Ureter (tissue), 1 donor: Measurements from ENCODE around the gene BASP1. TPM values are rescaled to one million over a fixed set of nuclear protein-coding genes. Genes with fewer than 3 reads are reported as not detected.
"Not testable (repeated sequence)": the region's sequence is repeated elsewhere in the genome, so short reads cannot be mapped to it uniquely, and the experiment has no call there.

Source experiments
- DNase-seq: peaks from one replicate; pipeline ENCODE4 v3.0.0-alpha.2; 2020; ENCODE audit warnings: low spot score
- total RNA-seq: library from RNA; stranded (reverse); gene quantifications from one replicate; pipeline ENCODE4 v1.2.4, GENCODE V29; 2023
- donor health status: DM: yes; HTN: yes; CAD: no.

BASP1 gene
- total RNA-seq, 1 donor from 2014 or later = 77.8 TPM

DNA sequence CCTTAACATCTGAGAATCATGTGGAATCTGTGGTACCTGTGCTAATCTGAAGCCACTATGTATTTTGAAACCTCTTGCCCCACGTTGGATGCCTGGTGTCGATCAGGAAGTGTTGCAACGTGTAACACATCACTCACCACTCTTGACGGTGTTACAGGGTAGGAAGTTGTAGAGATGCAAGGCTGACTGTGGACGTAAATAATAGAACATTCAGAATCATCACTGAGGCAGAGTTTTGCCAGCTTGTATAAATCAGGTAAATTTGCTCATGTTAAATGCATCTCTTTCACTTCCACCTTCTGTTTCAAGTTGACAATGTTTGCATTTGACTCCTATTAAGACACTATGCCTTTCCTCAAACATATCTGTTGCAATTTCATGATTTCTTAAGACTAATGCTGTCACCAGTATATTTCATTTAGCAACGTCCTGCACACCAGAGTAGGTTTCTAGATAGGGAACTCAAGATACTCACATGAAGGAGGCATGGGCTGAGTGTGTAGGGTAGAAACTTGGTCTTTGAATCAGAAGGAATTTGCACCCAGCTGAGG is 38.1 kb downstream of the BASP1 start:
- DNase-seq = no peak

DNA sequence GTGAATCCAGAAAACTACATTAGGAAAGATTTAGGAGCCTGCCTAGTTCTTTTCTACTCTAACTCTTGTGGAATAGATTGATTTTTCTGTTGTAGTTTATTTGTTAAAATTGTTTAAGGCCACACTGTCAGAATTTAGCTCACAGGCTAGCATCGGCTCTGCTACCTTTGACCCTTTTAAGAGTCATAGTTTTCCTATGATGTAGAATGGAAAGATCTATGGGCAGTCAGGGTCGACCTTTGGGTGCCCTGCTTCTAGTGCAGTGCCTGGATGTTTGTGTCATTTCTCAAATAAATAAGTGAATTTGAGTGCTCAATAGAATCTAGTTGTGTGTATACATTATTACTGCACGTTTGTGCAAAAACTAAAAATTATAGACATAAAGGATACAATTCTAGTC is 38.7 kb downstream of the BASP1 start:
- no peak for DNase-seq

DNA sequence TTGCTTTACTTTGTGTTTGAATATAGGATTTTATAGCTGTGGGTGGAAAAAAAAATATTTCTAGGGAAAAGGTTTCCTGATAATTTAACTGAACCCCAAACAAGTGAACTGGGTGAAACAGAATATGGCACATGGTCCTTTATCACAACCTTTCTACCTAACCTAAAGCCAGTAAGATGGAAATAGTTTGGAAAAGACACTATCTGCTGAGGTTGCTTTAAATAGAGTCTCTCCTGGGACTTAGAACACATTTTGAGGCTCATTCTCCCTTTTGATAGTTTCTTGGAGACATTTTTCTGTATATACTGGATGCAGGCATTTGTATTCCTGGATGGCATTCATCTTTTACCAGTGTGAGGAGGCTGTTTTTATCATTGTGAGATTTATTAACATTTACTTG is 39.4 kb downstream of the BASP1 start:
- no peak for DNase-seq

DNA sequence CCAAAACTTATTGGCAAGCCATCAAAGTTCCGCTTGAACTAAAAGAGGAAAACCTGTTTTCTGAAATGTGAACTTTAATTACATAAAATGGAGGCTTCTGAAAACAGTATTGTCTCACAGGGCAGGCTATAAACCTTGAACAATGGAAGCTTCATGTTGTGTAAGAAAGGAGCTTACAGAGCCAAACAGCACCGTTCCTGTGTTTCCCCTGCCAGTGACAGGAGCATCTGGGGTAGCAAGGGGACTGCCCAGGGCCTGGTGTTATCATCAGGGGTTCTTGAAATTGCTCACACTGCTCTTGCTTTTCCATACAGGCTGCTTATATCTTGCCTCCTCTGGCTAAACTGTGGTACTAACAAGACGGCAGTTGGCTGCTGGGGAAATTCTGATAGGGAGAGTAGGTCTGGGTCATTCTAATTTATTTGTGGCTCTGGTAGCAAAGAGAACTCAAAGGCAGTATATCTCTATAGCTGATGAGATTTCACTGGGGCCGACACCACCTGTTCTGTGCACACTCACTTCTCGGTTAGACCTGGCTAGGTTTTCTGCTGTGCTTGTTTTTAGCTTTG is 40.4 kb downstream of the BASP1 start:
- no peak for DNase-seq

DNA sequence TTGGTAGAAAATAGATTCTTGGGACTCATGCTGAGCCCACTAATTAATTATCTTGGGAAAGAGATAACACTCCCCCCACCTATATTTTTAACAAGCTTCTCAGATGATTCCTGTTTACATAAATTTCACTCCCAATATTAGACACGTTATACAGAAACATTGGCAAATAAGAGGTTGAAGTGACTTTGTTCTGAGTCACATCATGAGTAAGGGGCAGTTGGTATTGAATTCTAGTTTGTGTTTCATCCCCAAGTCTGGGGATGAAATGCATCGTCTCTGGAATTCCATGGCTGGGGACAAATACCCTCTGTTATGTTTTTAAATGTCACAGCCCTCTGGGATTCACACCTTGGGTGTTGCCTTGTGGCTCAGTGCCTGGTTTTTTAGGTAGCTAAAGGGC is 41.0 kb downstream of the BASP1 start:
- DNase-seq = no peak

DNA sequence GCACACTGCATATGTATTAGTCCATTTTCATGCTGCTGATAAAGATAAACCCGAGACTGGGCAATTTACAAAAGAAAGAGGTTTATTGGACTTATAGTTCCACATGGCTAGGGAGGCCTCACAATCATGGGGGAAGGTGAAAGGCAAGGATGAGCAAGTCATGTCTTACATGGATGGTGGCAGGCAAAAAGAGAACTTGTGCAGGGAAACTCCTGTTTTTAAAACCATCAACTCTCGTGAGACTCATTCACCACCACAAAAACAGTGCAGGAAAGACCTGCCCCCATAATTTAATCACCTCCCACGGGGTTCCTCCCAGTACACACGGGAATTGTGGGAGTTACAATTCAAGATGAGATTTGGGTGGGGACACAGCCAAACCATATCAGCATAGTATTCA is 41.6 kb downstream of the BASP1 start:
- not testable (repeated sequence) for DNase-seq

DNA sequence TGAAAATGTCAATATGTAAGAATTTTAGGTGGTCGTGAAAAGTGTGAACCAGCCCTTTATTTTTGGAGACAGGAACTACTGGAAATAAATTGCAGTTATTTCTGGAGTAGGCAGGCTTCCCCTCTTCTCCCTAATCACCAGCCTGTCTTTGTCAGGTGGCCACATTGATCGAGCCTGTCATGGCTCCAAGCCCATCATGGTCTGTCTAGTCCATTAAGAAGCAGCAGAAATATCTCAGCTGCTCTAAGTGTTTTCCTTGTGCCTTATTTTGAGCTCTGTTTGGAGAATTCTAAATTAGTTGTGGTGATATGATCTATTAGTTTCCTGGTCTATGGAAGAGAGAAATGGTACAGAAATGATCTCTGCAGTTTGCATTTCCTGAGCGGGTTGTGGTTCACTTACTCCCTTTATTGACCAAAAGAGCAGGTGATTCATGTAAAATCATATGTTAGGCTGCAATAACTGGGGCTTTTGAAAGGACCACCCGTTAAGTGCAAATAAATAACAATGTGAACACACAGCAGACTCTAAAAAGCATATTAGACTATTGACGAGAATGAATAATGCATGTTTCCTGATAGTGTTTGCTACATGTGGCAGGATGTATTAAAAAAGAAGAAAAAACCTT is 42.3 kb downstream of the BASP1 start:
- no peak for DNase-seq

DNA sequence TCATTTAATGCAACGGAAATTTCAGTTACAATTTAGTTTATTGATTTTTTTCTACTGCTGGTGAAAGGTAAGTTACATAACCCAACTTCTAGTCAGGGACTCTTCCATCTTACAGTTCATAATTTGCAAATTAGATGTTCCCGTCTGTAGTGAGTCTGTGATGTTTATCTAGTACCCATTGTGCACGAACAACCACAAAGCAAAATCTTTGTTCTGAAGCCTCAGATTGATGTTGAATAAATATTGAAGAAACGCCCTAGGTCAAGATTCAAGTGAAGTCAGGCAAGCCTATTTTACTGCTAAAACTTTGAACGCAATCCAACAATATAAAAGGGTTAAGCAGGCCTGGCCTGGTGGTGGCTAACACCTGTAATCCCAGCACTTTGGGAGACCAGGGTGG is 43.1 kb downstream of the BASP1 start:
- no peak for DNase-seq

DNA sequence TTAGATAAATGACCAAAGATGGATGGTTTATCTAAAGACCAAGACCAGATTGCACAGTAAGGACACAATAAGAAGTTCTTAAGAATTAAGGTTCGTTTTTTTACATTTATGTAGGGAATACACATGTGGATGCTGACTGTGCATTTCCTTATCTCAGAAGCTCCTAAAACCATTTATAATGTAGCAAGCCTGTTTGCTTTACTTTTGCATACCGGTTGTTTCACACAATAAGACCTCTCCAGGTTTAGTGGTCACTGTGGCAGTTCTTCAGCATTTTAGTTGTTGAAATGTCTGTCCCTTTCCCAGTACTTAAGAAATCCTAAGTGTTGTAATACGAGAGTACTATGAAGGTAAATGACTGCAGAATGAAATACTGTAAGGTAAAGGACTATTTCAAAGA is 43.6 kb downstream of the BASP1 start:
- DNase-seq = no peak

DNA sequence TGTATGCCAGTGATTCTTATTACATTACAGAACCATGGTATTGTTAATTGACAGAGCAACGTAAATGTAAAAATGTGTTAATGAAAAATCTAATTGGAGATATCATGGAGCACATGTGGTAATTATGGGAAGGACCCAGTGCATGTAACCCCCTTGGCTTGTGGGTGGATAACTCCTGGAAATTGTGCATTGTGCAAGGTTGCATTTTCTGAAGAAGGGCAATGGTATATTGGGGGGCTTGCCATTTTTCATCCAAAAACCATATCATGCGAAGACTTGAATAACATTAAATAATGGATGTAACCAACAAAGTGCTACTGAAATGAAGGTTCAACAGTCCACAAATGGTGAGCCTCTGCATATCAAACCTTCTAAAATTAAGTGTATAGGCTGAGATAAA is 47.6 kb downstream of the BASP1 start:
- DNase-seq = no peak

DNA sequence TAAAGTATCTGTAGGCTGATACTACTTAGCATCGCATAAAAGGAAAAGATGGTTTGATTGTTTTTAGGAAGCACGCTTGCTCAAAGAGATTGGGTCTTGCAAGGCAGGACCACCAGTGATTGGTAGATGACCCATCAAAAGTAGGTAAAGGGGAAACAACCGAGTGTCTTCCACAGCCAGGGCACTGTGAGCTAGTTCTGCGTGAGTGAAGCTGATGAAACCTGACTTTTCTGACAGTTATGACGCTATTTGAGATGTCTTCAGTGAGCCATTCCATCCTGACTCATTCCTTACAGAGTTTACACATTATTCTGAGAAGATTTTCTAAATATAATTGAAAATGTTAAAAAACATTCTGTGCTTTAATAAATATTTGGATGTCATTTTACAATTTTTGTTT is 49.7 kb downstream of the BASP1 start:
- no peak for DNase-seq

DNA sequence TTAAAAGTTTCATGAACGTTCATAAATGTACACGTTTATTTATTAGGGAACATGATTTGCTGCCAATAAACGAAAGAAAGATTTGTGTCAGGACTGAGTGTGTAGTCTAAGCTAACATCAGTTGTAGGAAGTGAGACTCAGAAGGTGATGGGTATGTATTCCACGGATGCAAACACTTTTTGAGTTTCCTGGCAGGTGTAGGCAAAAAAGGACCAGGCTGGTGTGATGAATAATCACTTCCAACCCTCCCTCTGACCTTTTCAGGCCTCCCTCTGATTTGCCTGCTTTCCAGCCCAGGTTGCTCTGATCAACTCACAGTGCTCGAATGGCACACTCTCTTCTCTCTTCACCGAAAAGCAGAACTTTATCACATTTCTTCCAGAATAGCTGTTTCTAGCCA is 51.8 kb downstream of the BASP1 start:
- no peak for DNase-seq

DNA sequence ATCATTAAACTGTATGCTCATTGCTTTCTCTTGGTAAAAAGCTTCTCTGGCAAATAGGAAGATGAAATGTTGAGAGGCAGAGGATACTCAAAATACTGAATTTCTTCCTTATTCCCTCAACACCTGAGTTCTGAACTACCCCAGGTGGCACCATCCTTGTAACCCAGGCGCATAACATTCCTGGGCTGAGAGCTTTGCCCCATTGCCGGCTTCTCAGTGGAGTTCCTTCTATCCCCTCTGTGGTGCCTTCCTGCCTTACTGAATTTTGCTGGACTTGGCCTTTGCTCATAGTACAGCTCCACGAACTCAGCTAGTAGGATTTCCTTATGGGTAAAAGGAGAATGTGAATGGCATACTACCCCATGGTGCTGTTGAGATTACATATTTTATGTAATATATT is 54.7 kb downstream of the BASP1 start:
- DNase-seq = no peak

DNA sequence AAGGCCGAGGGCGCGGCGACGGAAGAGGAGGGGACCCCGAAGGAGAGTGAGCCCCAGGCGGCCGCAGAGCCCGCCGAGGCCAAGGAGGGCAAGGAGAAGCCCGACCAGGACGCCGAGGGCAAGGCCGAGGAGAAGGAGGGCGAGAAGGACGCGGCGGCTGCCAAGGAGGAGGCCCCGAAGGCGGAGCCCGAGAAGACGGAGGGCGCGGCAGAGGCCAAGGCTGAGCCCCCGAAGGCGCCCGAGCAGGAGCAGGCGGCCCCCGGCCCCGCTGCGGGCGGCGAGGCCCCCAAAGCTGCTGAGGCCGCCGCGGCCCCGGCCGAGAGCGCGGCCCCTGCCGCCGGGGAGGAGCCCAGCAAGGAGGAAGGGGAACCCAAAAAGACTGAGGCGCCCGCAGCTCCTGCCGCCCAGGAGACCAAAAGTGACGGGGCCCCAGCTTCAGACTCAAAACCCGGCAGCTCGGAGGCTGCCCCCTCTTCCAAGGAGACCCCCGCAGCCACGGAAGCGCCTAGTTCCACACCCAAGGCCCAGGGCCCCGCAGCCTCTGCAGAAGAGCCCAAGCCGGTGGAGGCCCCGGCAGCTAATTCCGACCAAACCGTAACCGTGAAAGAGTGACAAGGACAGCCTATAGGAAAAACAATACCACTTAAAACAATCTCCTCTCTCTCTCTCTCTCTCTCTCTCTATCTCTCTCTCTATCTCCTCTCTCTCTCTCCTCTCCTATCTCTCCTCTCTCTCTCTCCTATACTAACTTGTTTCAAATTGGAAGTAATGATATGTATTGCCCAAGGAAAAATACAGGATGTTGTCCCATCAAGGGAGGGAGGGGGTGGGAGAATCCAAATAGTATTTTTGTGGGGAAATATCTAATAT is 58.1 kb downstream of the BASP1 start:
- no peak for DNase-seq

DNA sequence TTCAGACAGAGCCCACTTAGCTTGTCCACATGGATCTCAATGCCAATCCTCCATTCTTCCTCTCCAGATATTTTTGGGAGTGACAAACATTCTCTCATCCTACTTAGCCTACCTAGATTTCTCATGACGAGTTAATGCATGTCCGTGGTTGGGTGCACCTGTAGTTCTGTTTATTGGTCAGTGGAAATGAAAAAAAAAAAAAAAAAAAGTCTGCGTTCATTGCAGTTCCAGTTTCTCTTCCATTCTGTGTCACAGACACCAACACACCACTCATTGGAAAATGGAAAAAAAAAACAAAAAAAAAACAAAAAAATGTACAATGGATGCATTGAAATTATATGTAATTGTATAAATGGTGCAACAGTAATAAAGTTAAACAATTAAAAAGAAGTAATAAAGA is 59.0 kb downstream of the BASP1 start:
- DNase-seq = no peak

DNA sequence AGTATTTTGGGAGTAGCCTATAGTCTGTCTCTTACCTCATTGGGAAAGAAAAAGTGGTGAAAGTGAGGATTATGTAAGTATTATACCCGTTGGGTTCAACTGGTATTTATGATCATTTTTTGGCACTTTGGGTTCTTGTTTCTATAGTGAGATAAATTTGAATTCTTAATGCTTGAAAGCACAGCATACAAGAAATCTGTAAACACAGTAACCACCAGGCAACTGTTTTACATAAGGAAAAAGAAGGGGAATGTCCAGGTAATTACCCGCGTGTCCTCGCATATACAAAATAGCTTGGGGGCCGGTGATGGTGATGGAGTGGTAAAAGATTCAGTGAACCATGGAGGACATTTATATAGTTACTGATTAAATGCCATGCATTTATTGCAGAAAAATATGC is 60.5 kb downstream of the BASP1 start:
- DNase-seq = no peak

DNA sequence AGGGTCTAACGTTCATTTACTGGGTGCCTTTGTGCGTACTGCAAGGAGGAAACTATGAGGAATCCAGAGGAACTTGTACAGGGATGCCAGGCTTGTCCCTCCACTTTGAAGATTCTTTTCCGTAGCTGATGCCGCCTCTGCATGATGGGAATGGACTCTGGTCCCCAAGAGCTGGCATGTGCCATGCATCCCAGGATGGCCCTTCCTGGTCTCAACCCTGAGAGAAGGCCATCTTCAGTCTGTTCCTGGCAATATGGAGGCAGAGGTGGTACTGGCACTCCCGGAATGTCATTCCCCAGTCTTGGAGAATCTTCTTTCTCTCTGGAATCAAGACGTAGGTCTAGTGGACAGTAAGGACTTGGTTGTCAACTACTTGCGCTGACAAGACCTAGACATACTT is 61.5 kb downstream of the BASP1 start:
- no peak for DNase-seq

DNA sequence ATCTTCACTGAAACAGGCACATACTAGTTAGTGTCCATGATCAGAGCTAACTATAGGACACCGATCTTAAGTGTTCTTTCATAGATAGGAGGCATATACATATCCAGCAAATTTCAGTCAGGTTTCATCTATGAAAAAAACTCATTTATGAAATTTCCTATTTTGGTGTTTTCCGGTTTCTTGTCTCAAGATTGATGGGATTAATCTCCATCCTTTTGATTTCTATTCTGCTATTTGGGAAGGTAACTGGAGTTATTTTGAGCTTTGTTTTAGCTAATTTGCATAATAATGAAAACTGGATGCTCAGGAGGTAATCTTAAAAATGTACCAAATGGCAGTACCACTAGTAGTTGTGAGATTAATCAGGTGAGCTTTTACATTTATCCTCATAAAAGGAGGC is 62.1 kb downstream of the BASP1 start:
- no peak for DNase-seq

DNA sequence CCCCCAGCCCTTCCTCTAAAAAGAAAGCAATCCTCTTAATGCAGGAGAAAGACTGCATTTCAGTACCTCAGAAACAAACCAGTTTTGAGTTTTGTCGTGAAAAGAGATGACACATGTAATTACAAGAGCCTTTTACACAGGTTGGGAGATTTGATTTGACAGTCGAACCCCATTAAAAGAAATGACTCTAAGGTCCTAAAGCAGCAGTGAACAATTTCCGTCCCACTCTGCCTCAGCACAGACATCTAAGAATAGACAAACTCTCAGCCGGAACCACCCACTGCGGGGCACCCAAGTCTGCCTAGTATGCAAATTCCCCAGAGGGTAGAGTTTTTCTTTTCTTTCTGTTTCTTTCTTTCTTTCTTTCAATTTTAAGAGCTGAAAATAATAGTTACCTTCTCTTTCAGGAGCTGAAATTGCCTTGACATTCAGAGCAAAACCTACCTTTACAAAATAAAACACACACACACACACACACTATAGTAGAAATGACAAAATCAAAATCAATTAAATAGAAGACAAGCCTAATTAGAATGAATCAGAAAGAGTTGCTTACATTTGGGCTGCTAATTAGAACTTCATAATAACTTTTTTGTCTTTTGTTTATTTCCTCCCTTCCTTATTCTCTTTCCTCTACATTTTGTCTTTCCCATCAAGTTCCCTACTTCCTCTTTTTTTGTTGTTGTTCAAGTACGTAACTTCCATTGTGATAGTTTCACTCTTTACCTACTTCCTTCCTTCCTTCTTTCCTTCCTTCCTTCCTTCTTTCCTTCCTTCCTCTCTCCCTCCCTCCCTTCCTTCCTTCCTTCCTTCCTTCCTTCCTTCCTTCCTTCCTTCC is 65.1 kb downstream of the BASP1 start:
- DNase-seq = no peak

DNA sequence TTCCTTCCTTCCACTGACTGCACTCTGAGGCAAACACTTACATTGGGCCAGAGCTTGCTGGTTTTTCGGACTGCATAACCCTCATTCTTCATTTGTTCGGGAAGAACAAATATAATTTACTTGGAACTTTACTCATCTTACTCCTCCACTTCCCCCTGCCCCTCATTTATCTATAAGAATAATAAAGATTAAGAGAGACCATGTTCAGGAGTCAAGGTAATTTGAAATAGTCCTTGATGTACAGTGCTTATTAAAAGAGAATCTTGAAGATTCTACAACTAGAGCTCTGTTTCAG is 65.6 kb downstream of the BASP1 start:
- DNase-seq = no peak

DNA sequence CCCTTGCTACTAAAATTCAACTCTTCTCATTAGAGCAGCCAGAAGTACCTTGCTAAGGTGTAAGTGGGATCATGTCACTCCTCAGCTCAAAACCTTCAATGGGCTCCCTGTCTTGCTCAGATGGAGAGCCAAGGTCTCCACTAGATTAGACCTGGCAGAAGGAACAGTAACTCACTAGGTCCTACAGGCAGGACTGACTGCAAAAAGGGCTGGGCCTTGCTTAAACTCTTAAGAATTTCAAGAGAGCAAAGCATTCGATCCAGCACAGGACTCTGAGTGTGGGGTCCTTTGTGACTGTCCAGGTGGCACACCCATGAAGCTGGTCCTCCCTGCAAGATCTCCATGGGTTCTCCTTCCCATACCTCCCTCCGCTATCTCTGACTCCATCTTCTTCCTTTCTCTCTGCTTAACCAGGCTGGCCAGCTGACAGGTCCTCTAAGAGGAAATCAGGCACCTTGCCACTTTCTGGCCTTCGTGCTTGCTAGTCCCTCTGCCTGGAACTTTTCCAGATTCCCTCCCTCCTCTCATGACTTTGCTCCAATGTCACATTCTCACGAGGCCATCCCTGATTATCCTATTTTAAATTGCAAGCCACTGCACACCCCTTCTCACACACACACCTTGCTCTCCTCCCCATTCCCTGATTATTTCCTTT is 70.2 kb downstream of the BASP1 start:
- DNase-seq = no peak

DNA sequence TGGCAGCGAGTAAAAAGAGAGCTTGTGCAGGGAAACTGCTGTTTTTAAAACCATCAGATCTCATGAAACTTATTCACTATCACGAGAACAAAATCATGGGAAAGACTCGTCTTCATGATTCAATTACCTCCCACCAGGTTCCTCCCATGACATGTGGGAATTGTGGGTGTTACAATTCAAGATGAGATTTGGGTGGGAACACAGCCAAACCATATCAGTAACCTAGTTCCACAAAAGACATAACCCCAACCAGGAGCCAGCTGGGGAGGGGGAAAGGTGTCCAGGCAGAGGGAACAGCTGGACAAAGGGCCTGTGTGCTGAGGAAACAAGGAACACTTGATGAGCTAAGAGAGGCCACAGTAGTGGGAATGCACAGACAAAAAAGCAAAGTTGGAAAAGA is 71.1 kb downstream of the BASP1 start:
- DNase-seq = no peak
